ENCODE results near the gene ANGPTL8. TPM values are rescaled to one million over a fixed set of nuclear protein-coding genes. Genes with fewer than 3 reads are reported as not detected.

ANGPTL8 gene
- total RNA-seq, 1 experiment from 2014 or later: not detected

- Histone ChIP-seq H3K36me3 (ENCODE audit: control insufficient read depth, insufficient read depth, low read length) (no peaks in the 10 kb centered on the region), H3K9me3 (ENCODE audit: control insufficient read depth, insufficient read depth, low read depth, low read length) (peaks cover 5% of the 10 kb centered on the region; the same call in 1 of the 2 replicates), H3K4me1 (ENCODE audit: control insufficient read depth, insufficient read depth, low read length) (no peaks in the 10 kb centered on the region), H3K4me3 (ENCODE audit: low read depth in 2 of 2, low read length in 2 of 2) (no peak overlapping the region), H3K27ac (ENCODE audit: low read length) (no peak overlapping the region), H3K27me3 (ENCODE audit: control insufficient read depth, insufficient read depth, low read length) (no peaks in the 10 kb centered on the region)
- DNase-seq (ENCODE audit: low read depth, low spot score): no peak
- intact Hi-C loops (cut with micrococcal nuclease; ENCODE audit: unreplicated experiment) (no loop called here), in situ Hi-C loops (cut with HindIII; ENCODE audit: low pct_unique_long_range_greater_than_20kb, low sequenced_read_pairs) (no loop called here)
- ChIA-PET CTCF (interaction anchor here (0.7 kb wide), 1 partner anchor 210 kb away, joined by 11 read pairs; the partner anchor contains the start of gene PRKCSH), POLR2A (no interaction called here)
- TF ChIP-seq REST (IDR thresholded peaks at IDR 0.05; ENCODE audit: insufficient read depth in 1 of 2, low read depth in 2 of 2, low read length in 1 of 2): no peak
- no peak for TF ChIP-seq CTCF (IDR thresholded peaks at IDR 0.05)
- no peak for TF ChIP-seq TCF7L2 (IDR thresholded peaks at IDR 0.05; ENCODE audit: low read depth, low read length)
- TF ChIP-seq POLR2AphosphoS5 (IDR thresholded peaks at IDR 0.05; ENCODE audit: low read depth, low read length): no peak
- no peak for TF ChIP-seq SIN3A (IDR thresholded peaks at IDR 0.05; ENCODE audit: borderline replicate concordance, insufficient read depth, low read depth, low read length)
- no TSS peak for BruUV-seq (replicated peaks)
- ATAC-seq: no peak
Observed at GRCh38 chr19:11225172-11225571, 14.2 kb upstream of the ANGPTL8 start.

- DNase-seq (ENCODE audit: low read depth, low spot score): no peak
- Histone ChIP-seq H3K27me3 (ENCODE audit: control insufficient read depth, insufficient read depth, low read length) (no peaks in the 10 kb centered on the region), H3K4me3 (ENCODE audit: low read depth in 2 of 2, low read length in 2 of 2) (no peak overlapping the region), H3K27ac (ENCODE audit: low read length) (no peak overlapping the region), H3K4me1 (ENCODE audit: control insufficient read depth, insufficient read depth, low read length) (no peaks in the 10 kb centered on the region), H3K36me3 (ENCODE audit: control insufficient read depth, insufficient read depth, low read length) (no peaks in the 10 kb centered on the region), H3K9me3 (ENCODE audit: control insufficient read depth, insufficient read depth, low read depth, low read length) (peaks cover 5% of the 10 kb centered on the region; the same call in 1 of the 2 replicates)
- CTCF ChIA-PET: interaction anchor here (0.7 kb wide), 1 partner anchor 210 kb away, joined by 11 read pairs; the partner anchor contains the start of gene PRKCSH
- TF ChIP-seq POLR2AphosphoS5 (IDR thresholded peaks at IDR 0.05; ENCODE audit: low read depth, low read length) (no peak), TCF7L2 (IDR thresholded peaks at IDR 0.05; ENCODE audit: low read depth, low read length) (no peak), CTCF (IDR thresholded peaks at IDR 0.05) (no peak), REST (IDR thresholded peaks at IDR 0.05; ENCODE audit: insufficient read depth in 1 of 2, low read depth in 2 of 2, low read length in 1 of 2) (no peak), SIN3A (IDR thresholded peaks at IDR 0.05; ENCODE audit: borderline replicate concordance, insufficient read depth, low read depth, low read length) (no peak)
- intact Hi-C loops (cut with micrococcal nuclease; ENCODE audit: unreplicated experiment): no loop called here
- in situ Hi-C loops (cut with HindIII; ENCODE audit: low pct_unique_long_range_greater_than_20kb, low sequenced_read_pairs): no loop called here
- BruUV-seq (replicated peaks): no TSS peak
- POLR2A ChIA-PET: no interaction called here
- no peak for ATAC-seq
Observed at GRCh38 chr19:11225815-11226214, 13.6 kb upstream of the ANGPTL8 start.

All from Panc1 (cell line).